ENCODE measurements around the gene ACP3.
A peak's percentile ranks its signal among the peaks of the same experiment; 100 is the strongest.
"Not testable (repeated sequence)": the region's sequence is repeated elsewhere in the genome, so short reads cannot be mapped to it uniquely, and the experiment has no call there.

Gene ACP3

GRCh38 chr3:132317229-132317948, at the start of gene ACP3:
Gene ACP3, plus strand, starts transcription at chr3:132317407. Its CDS starts 50 bp downstream, at chr3:132317457.
- DNase-seq, result peak; percentile 51

- no peak for DNase-seq
Measured at GRCh38 chr3:132268956-132269355, 48.3 kb upstream of the ACP3 start.

GRCh38 chr3:132273036-132273435, 44.2 kb upstream of the ACP3 start:
- no peak for DNase-seq

- DNase-seq, result no peak
Measured at GRCh38 chr3:132276228-132276906, 40.8 kb upstream of the ACP3 start.

- DNase-seq, result no peak
Measured at GRCh38 chr3:132279030-132279429, 38.2 kb upstream of the ACP3 start.

GRCh38 chr3:132283440-132283839, 33.8 kb upstream of the ACP3 start:
- DNase-seq, result no peak

- DNase-seq, result no peak
Measured at GRCh38 chr3:132283916-132284405, 33.2 kb upstream of the ACP3 start.

GRCh38 chr3:132284781-132285619, 32.2 kb upstream of the ACP3 start:
- no peak for DNase-seq

- DNase-seq, result no peak
Measured at GRCh38 chr3:132285620-132285945, 31.6 kb upstream of the ACP3 start.

- no peak for DNase-seq
Measured at GRCh38 chr3:132286035-132286434, 31.2 kb upstream of the ACP3 start.

GRCh38 chr3:132288357-132288756, 28.9 kb upstream of the ACP3 start:
- DNase-seq, result no peak

GRCh38 chr3:132289316-132289715, 27.9 kb upstream of the ACP3 start:
- no peak for DNase-seq

GRCh38 chr3:132290833-132291232, 26.4 kb upstream of the ACP3 start:
- no peak for DNase-seq

GRCh38 chr3:132292042-132292441, 25.2 kb upstream of the ACP3 start:
- no peak for DNase-seq

- no peak for DNase-seq
Measured at GRCh38 chr3:132293251-132293650, 24.0 kb upstream of the ACP3 start.

- no peak for DNase-seq
Measured at GRCh38 chr3:132294906-132295305, 22.3 kb upstream of the ACP3 start.

- DNase-seq, result not testable (repeated sequence)
Measured at GRCh38 chr3:132303336-132304201, 13.6 kb upstream of the ACP3 start.

GRCh38 chr3:132304351-132304750, 12.9 kb upstream of the ACP3 start:
- DNase-seq, result not testable (repeated sequence)

- DNase-seq, result not testable (repeated sequence)
Measured at GRCh38 chr3:132310057-132310456, 7.2 kb upstream of the ACP3 start.

GRCh38 chr3:132311316-132311715, 5.9 kb upstream of the ACP3 start:
- DNase-seq, result no peak

- peak; percentile 20 for DNase-seq
Measured at GRCh38 chr3:132311841-132312240, 5.4 kb upstream of the ACP3 start.

- DNase-seq, result no peak
Measured at GRCh38 chr3:132315851-132316250, 1.4 kb upstream of the ACP3 start.

GRCh38 chr3:132318451-132318850, 1.2 kb downstream of the ACP3 start:
- DNase-seq, result no peak

All from eye (tissue), 1 donor.